HG03342 (cell line): ENCODE results near the gene MACROD2.
A peak's percentile ranks its signal among the peaks of the same experiment; 100 is the strongest.

Experiments used
- ATAC-seq: cut with Tn5 transposase; IDR thresholded peaks from one replicate; pipeline ENCODE4 v1.9.1; 2021; ENCODE audit warnings: mild to moderate bottlenecking, moderate library complexity; ENCODE audit not compliant: unreplicated experiment

Gene MACROD2

DNA sequence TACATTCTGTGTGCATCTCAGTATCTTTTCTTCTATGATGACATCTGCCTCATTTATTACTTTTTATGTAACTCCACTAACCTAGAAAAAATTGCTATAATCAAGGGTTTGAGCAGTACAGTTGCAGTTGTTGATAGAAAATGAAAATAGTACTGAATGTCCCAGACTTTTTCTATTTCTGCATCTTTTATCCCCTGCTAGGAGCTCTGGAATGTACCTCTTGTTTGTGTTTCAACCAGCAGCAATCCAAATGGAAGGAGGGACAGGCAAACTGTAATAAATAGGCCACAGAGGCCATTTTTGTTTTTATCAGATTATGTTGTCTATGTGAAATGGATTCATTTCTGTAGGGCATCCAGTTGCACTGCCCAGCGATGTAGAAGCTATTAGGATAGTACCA, 2041.0 kb downstream of the MACROD2 start:
- no peak for ATAC-seq

DNA sequence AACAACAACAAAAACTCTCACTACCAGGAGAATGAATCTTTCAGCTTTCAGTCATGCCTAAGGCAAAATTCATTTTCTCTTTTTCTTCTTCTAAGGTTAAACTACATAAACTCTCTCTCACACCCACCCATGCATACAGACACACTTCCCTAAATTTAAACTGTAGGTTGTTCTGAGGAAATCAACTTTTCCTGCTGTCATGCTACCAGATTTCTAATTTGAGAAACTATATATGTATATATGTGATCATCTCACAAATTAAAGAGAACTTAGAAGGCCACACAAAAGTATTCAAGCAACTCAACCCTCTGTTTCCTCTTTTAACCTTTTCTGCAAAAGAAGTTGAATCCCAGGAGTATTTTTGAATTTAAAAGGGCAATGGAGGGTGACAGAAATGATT, 2045.4 kb downstream of the MACROD2 start:
- no peak for ATAC-seq

DNA sequence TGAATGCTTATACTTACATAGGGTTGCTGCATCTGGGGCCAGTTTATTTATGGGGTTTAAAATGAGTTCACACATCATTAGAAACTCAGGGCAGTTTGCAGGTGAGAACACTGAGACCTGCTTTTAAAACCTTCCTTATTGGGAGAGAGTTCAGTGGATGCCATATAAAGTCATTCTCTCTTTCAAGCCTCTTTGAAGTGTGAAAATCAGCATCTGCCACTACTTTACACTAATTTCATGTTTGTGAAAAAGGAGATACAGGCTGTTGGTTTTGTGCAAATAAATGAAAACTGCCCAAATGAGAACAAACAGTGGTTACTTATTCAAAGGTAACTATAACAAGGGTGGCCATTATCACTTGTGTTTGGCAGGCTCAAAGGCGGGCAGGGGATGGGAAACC, 2047.4 kb downstream of the MACROD2 start:
- ATAC-seq: no peak

- ATAC-seq: no peak
These were observed 2048.6 kb downstream of the MACROD2 start for GRCh38 chr20:16043931-16044330.

GRCh38 chr20:16048876-16049275, 2053.6 kb downstream of the MACROD2 start:
- ATAC-seq: no peak

- ATAC-seq: no peak
These were observed 2054.3 kb downstream of the MACROD2 start for GRCh38 chr20:16049529-16050093.

DNA sequence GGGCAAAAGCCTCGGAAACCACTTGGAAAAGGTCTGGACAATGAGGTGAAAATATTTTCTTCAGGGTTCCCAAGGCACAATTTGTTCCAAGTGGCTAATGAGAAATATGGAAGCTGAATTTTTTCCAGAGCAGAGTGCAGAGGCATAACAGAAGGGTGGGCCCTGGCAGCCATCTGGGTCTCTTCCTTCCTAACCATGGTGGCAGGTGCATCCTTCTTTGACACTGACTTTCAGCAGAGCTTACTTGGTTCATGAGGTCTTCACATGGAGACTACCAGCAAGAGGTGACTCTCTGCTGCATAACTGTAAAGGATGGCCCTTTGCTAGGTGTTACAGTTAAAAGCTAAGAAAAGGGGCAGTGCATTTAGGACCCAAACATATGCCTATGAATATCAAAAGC, 2055.1 kb downstream of the MACROD2 start:
- ATAC-seq: no peak

DNA sequence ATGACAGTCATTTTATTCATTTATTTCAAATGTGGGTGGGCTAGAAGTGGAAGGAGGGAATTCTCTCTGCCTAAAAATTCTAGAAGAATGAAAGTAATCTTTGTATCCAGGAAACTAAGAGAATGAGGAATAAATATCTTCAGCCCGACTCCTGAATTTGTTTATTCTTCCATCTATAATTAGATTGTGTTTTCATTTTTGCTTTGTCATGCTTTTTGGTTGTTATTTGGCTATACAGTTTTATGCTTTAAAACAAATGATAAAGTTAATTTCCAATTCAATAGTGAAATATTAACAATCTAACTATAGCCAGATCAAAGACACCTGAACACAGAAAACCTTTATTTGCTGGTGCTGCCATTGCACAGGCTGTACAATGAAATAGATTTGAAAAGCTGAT, 2056.7 kb downstream of the MACROD2 start:
- ATAC-seq: no peak

DNA sequence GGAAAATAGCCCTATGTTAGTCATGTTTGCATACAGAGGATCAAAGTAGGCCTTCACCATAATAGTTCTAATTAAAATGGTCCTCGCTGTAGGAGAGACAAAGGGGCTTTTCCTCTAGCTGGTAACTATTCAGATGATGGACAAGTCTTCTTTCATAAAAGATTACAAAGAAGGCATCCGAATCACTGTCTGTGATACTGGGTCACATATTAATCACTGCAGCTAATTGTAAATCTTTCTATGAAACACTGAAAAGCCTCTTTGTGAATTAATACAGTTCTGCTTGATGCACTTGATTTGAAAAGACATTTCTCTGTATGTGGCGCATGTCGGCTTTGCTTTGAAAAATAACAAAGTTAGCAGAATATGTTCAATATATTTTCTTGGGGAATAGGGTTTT, 2057.1 kb downstream of the MACROD2 start:
- no peak for ATAC-seq

GRCh38 chr20:16054985-16055384, 2059.7 kb downstream of the MACROD2 start:
- ATAC-seq: no peak

DNA sequence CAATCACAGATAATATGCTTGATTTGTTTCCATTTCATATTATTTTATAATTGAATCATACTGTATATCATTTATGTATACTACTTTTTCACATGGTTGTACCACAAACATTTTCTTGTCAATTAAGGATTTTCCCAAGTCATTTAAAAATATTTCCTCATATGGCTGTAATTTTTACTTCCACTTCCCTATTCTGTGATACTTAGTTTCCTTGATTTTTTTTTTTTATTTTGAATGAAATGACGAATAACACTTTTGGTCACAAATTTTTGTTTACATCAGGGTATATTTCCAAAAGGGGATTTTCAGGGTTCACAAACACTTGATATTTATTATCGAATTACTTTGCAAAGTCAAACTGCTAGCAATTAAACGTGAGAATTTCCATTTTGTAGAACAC, 2062.3 kb downstream of the MACROD2 start:
- ATAC-seq: no peak

DNA sequence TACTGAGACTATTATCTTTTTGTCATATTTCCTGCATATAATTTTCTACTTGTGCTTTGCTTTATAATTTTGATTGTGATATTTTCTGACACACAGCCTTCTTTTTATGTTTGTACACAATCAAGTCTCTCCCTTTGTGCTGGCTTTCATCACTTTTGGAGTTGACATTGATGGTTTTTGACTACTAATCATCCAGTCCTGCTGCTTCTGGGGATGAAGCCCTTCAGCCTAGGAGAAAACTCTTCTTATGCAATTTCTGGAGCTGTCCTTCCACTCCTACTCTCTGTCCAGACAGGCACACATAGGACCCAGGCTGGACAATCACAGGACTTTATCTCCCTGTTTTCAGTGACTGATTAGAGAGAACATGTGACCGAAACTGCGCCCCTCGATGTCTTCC, 2063.0 kb downstream of the MACROD2 start:
- ATAC-seq: no peak

DNA sequence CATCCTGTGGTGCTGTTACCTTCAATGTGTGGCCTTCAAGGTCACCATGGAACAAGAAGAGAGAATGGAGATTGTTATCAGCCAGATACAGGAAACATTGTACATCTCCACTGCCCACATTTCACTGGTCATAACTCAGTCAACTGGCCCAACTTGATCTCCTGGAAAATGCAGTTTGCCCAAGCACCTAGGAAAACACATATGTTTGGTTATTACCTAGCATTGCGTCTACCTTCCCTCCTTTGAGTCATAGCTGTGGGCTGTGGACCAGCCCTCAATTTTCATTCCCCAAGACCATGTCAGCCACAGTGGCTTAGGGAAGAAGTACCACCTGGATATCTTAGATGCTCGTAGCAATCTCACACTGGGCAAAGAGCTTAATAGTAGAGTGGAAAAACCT, 2064.5 kb downstream of the MACROD2 start:
- ATAC-seq: no peak

DNA sequence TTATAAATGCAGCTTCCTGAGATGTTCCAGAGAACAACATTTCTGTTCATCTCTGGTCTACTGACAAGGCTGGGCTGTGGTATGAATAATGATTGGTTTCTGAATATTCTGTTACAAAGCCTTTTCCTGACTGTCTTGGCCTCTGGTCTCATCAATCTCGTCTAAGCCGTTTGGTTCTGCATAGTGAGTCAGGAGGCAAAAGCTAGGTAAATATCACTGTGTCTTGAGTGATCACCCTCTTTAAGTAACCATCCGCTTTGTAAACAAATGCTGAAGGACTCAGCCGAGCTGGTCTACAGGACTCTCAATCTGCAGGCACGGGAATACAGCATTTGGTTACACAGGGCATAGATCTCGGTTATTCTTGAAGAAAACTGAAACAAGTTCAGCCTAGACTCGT, 2066.0 kb downstream of the MACROD2 start:
- no peak for ATAC-seq

DNA sequence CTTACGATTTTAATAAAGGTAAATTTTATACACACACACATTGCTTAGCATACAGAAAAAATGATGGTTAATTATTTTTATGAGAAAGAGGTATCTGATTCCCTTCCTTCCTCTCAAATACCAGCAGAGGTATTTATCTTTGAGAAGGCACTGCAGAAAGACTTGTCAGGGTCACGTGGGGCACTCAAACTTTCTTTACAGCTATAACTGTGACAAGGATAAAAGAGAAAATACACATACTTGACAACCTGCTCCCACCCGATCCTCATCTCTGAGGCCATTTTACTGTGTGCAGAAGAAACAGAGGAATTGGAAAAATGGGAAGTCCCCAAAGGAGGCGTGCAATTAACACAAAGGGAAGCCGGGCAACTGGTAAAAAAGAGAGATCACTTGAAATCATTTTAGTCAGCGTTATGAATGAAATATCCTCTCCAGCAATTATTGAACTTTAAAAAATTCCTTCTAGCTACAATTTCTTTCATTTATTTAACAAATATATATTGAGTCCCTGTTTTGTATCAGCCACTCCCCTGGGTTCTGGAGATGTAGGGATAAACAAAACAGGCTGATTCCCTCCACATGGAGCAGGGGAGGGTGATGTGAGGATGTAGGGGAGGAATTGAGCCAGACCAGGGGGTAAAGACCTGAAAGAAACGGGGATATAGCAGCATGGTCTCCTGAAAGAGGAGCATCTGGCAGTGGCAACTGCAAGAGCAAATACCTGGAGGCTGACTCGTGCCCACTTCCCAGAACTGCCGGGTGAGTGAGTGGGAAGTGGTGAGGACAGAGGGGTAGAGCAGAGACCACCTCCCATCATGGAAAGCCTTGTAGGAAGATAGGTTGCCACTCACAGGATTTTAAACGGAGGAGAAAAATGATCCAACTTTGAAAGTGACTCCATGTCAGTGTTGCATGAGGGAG, 2067.6 kb downstream of the MACROD2 start:
- ATAC-seq: no peak

DNA sequence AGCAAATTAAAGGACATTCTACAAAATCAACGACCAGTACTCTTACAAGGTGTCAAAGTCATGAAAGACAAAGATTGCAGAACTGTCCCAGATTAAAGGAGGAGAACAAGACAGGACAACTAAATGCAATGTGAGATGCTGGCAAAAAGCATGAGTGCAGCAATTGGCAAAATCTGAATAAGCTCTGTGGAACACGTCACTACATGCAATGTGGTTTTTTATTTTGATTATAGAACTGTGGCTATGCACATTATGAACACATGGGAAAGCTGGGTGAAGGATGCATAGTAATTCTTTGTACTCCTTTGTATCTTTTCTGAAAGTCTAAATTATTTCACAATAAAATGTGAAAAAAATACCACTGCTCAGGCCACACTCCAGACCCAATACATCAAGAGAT, 2068.6 kb downstream of the MACROD2 start:
- no peak for ATAC-seq

DNA sequence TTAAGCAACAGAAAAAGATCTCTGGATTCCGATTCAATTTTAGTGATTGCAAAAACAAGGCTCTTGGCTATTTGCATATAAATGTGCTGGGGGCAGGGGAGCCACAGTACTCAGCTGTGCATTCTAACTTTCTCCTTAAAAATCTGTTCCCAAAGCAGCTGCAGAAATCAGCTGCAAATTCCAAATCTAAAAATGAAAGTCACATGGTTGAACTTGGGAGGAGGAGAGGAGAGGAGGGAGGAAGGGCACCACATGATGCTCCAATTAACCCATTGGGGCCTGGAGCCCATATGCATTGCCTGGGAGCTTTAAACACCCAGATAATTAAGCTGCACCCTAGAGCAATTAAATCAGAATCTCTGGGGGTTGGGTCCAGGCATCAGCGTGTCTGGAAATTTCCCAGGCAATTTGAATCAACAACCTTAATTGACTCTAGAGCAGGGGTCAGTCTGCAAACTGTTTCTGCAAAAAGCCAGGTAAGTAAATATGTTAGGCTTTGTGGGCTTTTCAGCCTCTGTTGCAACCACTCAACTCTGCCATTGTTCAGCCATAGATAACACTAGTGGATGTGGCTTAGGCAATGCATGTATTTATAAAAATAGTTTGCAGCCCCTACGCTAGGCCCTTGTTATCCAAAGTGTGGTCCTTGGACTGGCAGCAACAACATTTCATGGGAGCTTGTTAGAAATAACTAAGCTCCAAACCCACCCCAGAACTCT, 2069.8 kb downstream of the MACROD2 start:
- no peak for ATAC-seq

DNA sequence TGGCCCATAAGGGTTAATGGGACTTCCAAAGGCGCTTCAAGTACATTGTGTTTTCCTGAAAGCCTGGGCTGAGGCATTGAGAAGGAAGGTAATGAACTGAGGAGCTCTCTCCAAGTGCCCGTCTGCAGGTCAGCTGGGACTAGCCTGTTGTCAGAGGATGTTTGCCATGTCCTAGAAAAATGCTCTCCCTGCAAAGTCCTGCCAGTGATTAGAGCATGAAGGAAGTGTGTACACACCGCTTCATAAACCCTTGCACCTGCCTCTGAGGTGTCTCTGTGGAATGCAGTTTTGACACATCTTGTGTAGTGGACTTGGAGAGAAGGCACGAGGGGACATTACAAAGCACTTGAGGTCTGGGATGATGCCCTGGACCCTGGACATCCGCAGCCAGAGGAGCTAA, 2071.3 kb downstream of the MACROD2 start:
- no peak for ATAC-seq

GRCh38 chr20:16069389-16070010, 2074.2 kb downstream of the MACROD2 start:
- ATAC-seq: peak; percentile 93

DNA sequence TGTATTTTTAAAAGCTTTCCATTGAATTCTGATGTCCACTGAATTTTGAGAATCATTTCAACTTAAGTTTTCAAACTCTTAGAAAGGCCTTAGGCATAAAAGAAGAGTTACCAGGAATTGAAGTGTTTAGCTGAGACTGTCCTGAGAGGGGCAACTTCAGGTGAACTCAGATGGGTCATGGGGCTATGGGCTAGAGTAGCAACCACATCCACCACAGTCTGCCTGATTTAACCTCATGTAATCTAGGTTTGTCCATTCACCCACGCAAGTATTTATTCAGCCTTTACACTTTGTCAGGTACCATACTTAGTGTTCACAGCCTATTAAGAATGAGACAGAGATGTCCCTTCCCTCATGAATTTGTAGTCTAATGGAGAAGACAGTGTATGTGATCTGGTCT, 2076.9 kb downstream of the MACROD2 start:
- ATAC-seq: no peak

DNA sequence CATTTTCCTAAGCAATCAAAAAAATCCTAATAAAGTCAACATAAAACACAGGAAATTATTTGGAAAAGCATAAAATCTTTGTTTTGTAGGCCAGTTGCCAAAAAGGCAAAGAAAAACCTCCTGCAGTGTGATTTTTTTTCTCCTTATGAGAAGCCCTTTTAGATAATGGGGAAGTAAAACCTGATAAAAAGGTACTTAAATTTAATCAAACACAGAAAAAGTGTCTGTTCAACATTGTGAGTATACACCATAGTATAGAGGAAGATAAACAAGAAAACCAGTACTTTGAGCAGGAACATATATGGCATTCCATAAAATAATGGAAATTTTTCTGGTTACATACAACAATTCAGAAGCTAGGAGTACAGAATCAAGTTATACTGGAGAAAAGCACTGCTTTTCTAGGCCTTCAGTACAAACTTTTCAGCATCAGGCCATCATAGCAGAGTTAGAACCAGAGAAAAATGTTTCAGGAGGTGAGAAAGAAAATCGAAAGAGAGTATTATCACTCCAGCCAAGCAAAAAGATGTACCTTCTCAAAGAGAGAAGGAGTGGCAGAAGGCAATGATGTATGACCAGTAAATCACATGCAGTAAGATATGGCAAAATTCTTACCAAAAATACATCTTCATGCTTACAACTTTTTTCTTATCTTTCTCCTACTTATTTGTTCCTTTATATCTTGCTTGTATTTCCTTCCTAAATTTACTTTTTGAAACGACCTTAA, 2083.0 kb downstream of the MACROD2 start:
- ATAC-seq: no peak
